Naive B cell (primary cell): ENCODE results near the gene INMT. TPM values are rescaled to one million over a fixed set of nuclear protein-coding genes. Genes with fewer than 3 reads are reported as not detected.
A peak's percentile ranks its signal among the peaks of the same experiment; 100 is the strongest.

ENCODE experiments used
- ATAC-seq, 2 donors: fragments of 150-1000 bp; cut with Tn5 transposase; 2 replicates each; pipeline ENCODE4 v1.10.0; 2021; ENCODE audit warnings: low read depth in 2 of 2, mild to moderate bottlenecking in 2 of 2, moderate library complexity in 2 of 2
- DNase-seq: peaks from one replicate; pipeline ENCODE4 v3.0.0; 2022
- H3K27ac Mint-ChIP-seq, 6 donors: one replicate each; pipeline ENCODE4 v1.8.0; 2020 to 2022; ENCODE audit warnings: mild to moderate bottlenecking in 6 of 6, mixed read lengths in 6 of 6, moderate library complexity in 5 of 6, inconsistent platforms in 2 of 6
- H3K27me3 Mint-ChIP-seq, 3 donors: one replicate each; pipeline ENCODE4 v1.8.0; 2021 to 2022; ENCODE audit warnings: mixed read lengths in 3 of 3, mild to moderate bottlenecking in 1 of 3
- H3K36me3 Mint-ChIP-seq, 2 donors: one replicate each; pipeline ENCODE4 v1.8.0; 2020 to 2022; ENCODE audit warnings: mixed read lengths in 2 of 2, inconsistent platforms in 1 of 2, mild to moderate bottlenecking in 1 of 2
- H3K4me1 Mint-ChIP-seq, 3 donors: one replicate each; pipeline ENCODE4 v1.8.0; 2020 to 2022; ENCODE audit warnings: mixed read lengths in 3 of 3, inconsistent platforms in 1 of 3, mild to moderate bottlenecking in 1 of 3, moderate library complexity in 1 of 3
- H3K4me3 Mint-ChIP-seq, 8 donors: one replicate each; pipeline ENCODE4 v1.8.0; 2020 to 2022; ENCODE audit warnings: mild to moderate bottlenecking in 8 of 8, mixed read lengths in 8 of 8, moderate library complexity in 8 of 8, inconsistent platforms in 2 of 8
- H3K9me3 Mint-ChIP-seq, 7 donors: one replicate each; pipeline ENCODE4 v1.8.0; 2020 to 2022; ENCODE audit warnings: mixed read lengths in 7 of 7, mild to moderate bottlenecking in 5 of 7, inconsistent platforms in 2 of 7, moderate library complexity in 1 of 7
- polyA plus RNA-seq, 6 donors: library from polyadenylated mRNA; unstranded; fragments of 300-500 nt; fragmentation: Illumina TruSeq; gene quantifications; one replicate each; pipeline ENCODE4 v1.2.3, GENCODE V29; 2021; ENCODE audit warnings: low read depth in 6 of 6

INMT gene
- under 1 TPM in 1 of 6 donors, not detected in 5; 0.11 TPM for polyA plus RNA-seq

DNA sequence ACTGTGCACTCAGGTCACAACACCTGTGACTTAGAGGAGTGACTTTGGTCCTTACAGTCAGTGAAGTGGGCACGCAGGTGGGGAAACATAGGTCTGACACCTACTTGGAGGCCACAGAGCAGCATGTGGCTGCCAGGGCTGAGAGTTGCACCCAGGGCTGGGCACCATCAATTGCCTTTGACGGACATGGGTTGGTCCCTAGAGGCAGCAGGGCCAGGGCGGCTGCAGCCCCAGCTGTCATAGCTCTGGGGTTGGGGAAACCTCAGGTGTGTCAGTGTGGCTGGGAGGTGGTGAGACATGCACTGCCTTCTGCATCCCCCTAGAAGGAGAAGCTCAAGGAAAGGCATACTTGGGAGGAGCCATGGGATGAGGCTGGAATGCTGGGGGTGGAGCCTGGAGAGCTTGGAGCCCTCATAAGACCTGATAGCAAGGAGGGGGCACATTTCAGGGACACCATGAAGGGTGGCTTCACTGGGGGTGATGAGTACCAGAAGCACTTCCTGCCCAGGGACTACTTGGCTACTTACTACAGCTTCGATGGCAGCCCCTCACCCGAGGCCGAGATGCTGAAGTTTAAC, at the start of gene INMT:
Gene INMT (plus strand): TSS at position 440 of the 578 bp plus-strand sequence. CDS start 16 bp downstream, at position 456.
- DNase-seq (no peak), ATAC-seq (no peak)
- H3K36me3 Mint-ChIP-seq = no peaks in the 10 kb centered on the region
- H3K9me3 Mint-ChIP-seq = peaks cover 4 to 13% (median 6%) of the 10 kb centered on the region in 7 donors
- H3K4me3 Mint-ChIP-seq = no peak within 1 kb of the TSS
- H3K4me1 Mint-ChIP-seq = no peaks in the 10 kb centered on the region
- H3K27me3 Mint-ChIP-seq = peaks cover 0 to 10% (median 0%) of the 10 kb centered on the region in 3 donors
- peak within 1 kb of the TSS in 1 of 6 donors; percentile 22 for H3K27ac Mint-ChIP-seq

DNA sequence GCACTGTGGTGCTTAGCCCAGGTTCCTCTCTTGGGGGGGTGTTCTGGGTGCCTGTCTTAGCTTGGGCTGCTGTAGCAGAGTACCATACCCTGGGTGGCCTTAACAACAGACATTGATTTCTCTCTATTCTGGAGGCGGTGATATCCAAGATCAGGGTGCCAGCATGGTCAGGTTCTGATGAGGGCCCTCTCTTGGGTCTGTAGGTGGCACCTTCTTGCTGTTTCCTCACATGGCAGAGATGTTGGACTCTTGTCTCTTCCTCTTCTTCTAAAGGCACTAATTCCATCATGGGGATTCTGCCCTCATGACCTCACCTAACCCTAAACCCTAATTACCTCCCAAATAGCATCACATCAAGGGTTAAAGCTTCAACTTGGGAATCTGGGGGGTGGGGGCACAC, 49.7 kb upstream of the INMT start:
- Mint-ChIP-seq H3K36me3 (no peaks in the 10 kb centered on the region), H3K27me3 (peaks cover 14 to 44% (median 27%) of the 10 kb centered on the region in 3 donors), H3K4me1 (peaks cover 0 to 6% (median 5%) of the 10 kb centered on the region in 3 donors), H3K4me3 (no peak overlapping the region), H3K9me3 (peaks cover 0 to 5% (median 0%) of the 10 kb centered on the region in 7 donors), H3K27ac (no peak overlapping the region)
- DNase-seq (no peak), ATAC-seq (no peak)

DNA sequence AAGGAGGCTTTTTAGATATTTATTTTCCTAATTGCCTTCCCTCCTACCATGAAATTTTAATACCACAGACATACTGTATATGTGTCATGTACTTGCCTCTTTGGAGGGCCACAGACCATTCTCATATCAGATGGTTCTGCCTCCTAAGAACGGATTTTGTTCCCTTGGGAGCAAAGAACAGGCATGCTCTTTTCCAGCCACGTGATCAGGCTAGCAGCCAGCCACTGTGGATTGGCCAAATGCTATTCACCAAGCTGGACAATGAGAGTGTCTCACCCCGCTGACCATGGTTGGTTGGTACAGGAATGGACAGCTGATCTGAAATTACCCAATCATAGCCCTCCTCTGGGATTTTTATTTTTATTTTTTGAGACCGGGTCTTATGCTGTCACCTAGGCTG, 48.2 kb upstream of the INMT start:
- Mint-ChIP-seq H3K36me3 (no peaks in the 10 kb centered on the region), H3K4me3 (no peak overlapping the region), H3K4me1 (no peaks in the 10 kb centered on the region), H3K9me3 (peaks cover 0 to 5% (median 0%) of the 10 kb centered on the region in 7 donors), H3K27me3 (peaks cover 14 to 45% (median 30%) of the 10 kb centered on the region in 3 donors), H3K27ac (no peak overlapping the region)
- DNase-seq (no peak), ATAC-seq (no peak)

DNA sequence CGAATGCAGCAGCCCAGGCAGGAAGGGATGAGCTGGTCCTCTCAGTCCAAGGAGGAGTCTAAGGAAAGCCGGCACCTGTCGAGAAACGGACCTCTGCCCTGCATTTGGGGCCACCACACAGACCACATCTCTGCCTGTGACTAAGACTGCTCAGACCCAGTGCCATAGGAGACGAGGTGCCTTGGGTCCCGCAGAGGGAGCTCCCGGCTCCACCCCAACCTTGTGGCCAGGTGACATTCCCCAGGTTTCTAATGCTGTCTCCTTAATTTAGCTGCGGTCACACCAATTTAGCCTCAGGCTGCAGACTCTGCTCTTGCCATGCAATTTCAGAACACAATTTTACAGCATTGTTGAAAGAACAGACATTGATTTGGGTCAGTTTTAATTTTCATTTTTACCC, 46.9 kb upstream of the INMT start:
- ATAC-seq (no peak), DNase-seq (no peak)
- H3K36me3 Mint-ChIP-seq = no peaks in the 10 kb centered on the region
- peaks cover 0 to 5% (median 0%) of the 10 kb centered on the region in 7 donors for H3K9me3 Mint-ChIP-seq
- no peak overlapping the region for H3K27ac Mint-ChIP-seq
- no peaks in the 10 kb centered on the region for H3K4me1 Mint-ChIP-seq
- H3K4me3 Mint-ChIP-seq = no peak overlapping the region
- peaks cover 14 to 37% (median 33%) of the 10 kb centered on the region in 3 donors for H3K27me3 Mint-ChIP-seq

DNA sequence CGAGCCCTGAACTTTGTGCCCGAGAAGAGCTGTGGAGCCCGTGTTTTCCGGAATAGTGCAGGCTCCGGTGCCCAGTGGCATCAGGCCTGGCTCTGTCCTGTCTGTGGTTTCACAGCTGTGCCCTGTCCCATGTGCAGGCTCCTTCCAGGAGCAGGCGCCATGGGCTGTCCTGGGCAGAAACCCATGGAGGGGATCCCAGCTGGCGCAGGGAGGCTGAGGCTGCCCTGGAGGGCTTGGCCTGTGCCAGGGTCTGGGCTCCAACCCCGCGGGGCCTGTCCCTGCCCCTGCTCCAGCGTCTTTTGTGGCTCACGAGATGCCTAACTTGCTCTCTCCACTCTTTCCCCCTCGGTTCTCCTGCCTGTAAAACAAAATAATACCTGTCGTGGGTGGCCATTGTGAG, 46.3 kb upstream of the INMT start:
- ATAC-seq (no peak), DNase-seq (no peak)
- Mint-ChIP-seq H3K27me3 (peaks cover 10 to 31% (median 28%) of the 10 kb centered on the region in 3 donors), H3K36me3 (no peaks in the 10 kb centered on the region), H3K9me3 (peaks cover 0 to 5% (median 0%) of the 10 kb centered on the region in 7 donors), H3K4me1 (no peaks in the 10 kb centered on the region), H3K4me3 (no peak overlapping the region), H3K27ac (no peak overlapping the region)

DNA sequence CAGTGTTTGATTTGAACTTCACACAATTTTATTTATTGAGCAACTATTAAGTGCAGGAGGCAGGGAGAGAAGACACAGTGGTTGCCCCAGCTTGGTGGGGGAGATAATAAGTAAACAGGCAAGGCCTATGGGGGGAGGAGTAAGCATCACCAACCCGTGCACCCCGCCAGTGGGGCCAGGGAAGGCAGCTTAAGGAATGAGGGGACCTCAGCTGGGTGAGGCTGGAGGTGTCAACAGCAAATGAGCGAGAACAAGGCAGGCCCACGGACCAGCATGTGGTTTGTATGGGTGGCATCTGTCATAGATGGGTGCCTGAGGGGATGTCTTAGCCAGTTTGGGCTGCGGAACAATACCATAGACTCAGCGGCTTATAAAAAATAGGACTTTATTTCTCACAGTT, 45.6 kb upstream of the INMT start:
- Mint-ChIP-seq H3K4me1 (no peaks in the 10 kb centered on the region), H3K27ac (no peak overlapping the region)

DNA sequence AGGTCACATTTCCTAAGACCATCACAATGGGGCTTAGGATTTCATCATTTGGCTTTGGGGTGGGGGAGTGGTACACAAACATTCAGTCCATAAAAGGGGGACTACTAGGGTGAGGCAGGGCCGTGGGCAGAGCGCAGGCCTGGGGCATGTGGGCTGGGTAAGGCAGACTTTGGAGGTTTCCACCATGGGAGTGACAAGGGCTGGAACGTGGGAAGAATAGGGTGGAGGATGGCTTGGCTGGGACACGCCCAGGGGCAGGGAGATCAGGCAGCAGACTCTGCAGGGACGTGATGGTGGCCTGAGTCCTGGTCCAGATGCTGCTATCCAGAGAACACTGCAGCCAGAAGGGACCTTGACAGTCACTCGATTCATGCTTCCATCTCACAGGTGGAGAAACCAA, 45.0 kb upstream of the INMT start:
- Mint-ChIP-seq H3K9me3 (peaks cover 0 to 5% (median 0%) of the 10 kb centered on the region in 7 donors), H3K27me3 (peaks cover 9 to 18% (median 17%) of the 10 kb centered on the region in 3 donors), H3K27ac (no peak overlapping the region), H3K36me3 (no peaks in the 10 kb centered on the region), H3K4me1 (no peaks in the 10 kb centered on the region), H3K4me3 (no peak overlapping the region)
- no peak for DNase-seq
- ATAC-seq = no peak

More for the DNA sequence above, 45.6 kb upstream of the INMT start:
- Mint-ChIP-seq H3K27me3 (peaks cover 9 to 24% (median 21%) of the 10 kb centered on the region in 3 donors), H3K36me3 (no peaks in the 10 kb centered on the region), H3K9me3 (peaks cover 0 to 5% (median 0%) of the 10 kb centered on the region in 7 donors), H3K4me3 (no peak overlapping the region)
- no peak for DNase-seq
- ATAC-seq = no peak

DNA sequence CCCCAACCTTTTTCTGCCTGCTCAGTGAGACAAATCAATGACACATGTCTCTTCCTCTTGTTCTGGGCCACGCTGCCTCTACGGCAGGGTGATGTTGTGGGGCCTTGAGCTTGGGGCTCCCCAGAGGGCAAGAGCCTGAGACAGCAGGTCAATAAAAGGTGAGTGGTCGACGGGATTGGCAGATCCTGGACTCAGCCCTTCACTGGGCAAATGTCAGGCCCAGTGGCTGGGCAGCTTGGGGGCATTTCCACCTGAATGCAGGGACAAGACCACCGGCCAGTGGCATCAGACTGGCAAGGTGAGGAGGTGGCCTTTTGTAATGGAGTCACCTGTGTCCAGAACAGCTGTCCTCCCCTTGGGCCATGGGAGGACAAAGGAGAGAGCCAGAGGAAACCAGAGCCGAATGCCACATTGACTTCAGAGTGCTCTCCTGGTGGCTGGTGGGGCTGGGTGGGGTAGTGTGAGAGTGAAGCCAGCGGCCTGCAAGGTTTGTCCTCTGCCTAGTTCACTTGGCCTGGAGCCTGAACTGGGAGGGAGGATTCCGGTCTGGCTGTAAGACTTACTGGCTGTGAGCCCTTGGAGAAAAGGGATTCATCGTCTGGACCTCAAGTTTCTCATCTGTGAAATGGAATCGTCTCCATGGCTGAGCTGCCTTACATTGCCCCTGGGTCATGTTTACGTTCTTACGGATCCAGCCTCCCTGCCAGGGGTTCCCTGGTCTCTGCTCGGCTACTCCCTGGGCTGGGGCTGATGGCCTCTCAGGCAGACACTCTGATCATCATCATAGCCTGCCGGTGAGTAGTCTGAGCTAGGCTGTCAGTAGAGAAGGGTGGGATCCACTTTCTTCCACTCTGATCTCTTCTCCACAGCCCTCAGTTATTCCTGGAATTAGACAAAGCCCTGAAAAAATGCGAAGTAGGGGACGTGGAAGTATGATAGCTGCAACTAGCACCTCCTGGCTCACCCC, 44.3 kb upstream of the INMT start:
- Mint-ChIP-seq H3K9me3 (peaks cover 0 to 5% (median 0%) of the 10 kb centered on the region in 7 donors), H3K27me3 (peaks cover 6 to 17% (median 16%) of the 10 kb centered on the region in 3 donors), H3K36me3 (no peaks in the 10 kb centered on the region), H3K4me1 (no peaks in the 10 kb centered on the region), H3K4me3 (peak overlapping the region in 1 of 8 donors; percentile 13), H3K27ac (no peak overlapping the region)
- DNase-seq = no peak
- ATAC-seq = no peak

DNA sequence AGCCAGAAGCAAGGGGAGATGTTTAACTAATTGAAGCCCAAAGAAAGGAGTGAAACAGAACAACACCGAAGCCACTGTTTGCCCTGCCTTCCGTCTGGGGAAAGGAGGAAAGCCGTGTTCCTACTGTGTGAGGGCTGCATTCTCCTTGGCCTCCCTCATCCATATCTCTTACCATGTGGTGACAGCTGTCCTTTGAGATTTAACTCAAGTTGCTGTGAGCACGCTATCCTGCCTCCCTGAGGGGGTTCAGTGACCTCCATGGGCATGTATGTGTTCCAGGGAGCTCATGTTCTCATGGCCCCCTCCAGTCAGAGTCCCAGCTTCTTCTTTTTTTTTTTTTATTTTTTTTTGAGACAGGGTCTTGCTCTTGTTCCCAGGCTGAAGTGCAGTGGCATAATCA, 43.5 kb upstream of the INMT start:
- ATAC-seq (no peak), DNase-seq (no peak)
- Mint-ChIP-seq H3K27ac (no peak overlapping the region), H3K36me3 (no peaks in the 10 kb centered on the region), H3K9me3 (peaks cover 0 to 5% (median 0%) of the 10 kb centered on the region in 7 donors), H3K27me3 (peaks cover 0 to 17% (median 16%) of the 10 kb centered on the region in 3 donors), H3K4me1 (no peaks in the 10 kb centered on the region), H3K4me3 (no peak overlapping the region)

DNA sequence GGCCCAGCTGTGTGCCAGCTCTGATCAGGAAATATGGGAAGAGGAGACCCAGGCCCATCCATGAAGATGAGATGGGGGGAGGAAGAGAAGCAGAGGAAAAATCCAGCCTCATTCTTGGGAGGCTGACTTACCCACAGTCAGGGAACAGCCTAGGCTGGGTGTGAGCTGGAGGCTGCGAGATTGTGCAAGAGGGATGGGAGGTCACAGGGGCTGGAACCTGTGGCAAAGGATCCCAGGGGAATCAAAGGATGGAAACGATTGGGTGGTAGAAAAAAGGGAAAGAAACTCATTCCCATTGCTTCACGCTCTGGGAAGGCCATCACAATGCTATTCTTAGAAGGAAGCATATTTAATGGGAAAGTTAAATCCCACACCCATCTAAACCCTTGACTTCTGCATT, 43.0 kb upstream of the INMT start:
- H3K36me3 Mint-ChIP-seq = no peaks in the 10 kb centered on the region
- H3K27me3 Mint-ChIP-seq = peaks cover 0 to 17% (median 17%) of the 10 kb centered on the region in 3 donors
- H3K27ac Mint-ChIP-seq = no peak overlapping the region
- DNase-seq = no peak
- peaks cover 0 to 5% (median 0%) of the 10 kb centered on the region in 7 donors for H3K9me3 Mint-ChIP-seq
- no peak overlapping the region for H3K4me3 Mint-ChIP-seq
- H3K4me1 Mint-ChIP-seq = no peaks in the 10 kb centered on the region
- ATAC-seq = no peak

DNA sequence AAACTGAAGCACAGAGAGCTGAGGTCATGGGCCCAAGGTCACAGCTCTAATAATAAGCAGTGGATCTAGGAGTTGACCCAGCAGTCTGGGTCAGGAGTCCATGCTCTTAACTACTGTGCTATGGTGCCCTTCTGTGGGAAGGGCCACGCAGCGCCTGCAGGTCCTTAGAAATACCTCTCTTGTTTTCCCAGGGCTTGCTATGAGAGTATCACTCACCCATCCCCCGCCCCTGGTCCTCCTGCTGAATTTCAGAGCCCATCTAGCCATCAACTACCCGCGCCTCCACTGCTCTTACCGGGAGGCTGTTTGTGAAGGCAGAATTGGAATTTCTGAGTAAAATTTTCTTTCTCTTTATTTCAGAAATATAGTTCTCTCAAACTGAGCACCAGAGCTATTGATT, 42.4 kb upstream of the INMT start:
- Mint-ChIP-seq H3K27ac (peak overlapping the region in 1 of 6 donors; percentile 72), H3K36me3 (no peaks in the 10 kb centered on the region), H3K4me3 (no peak overlapping the region), H3K27me3 (peaks cover 3 to 23% (median 22%) of the 10 kb centered on the region in 3 donors), H3K9me3 (peaks cover 0 to 5% (median 0%) of the 10 kb centered on the region in 7 donors), H3K4me1 (no peaks in the 10 kb centered on the region)
- DNase-seq (no peak), ATAC-seq (no peak)

DNA sequence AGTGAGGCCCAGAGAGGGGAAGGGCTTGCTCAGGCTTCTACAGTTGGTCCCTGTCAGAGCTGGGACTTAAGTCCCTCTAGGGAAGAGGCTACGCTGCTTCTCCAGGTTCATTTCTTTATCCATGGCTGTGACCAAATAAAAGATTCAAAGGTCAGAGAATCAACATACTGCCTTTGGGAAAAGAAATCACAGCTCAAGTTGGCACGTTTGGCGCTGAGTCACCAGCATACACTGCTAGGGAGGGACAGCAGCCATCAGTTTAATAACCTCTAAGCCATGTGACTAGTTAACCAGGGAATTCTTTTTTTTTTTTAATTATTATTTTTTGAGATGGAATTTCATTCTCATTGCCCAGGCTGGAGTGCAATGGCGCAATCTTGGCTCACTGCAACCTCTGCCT, 41.3 kb upstream of the INMT start:
- H3K4me1 Mint-ChIP-seq = no peaks in the 10 kb centered on the region
- ATAC-seq (no peak), DNase-seq (no peak)
- H3K4me3 Mint-ChIP-seq = no peak overlapping the region
- peaks cover 9 to 33% (median 28%) of the 10 kb centered on the region in 3 donors for H3K27me3 Mint-ChIP-seq
- peaks cover 0 to 5% (median 0%) of the 10 kb centered on the region in 7 donors for H3K9me3 Mint-ChIP-seq
- no peaks in the 10 kb centered on the region for H3K36me3 Mint-ChIP-seq
- H3K27ac Mint-ChIP-seq = no peak overlapping the region

DNA sequence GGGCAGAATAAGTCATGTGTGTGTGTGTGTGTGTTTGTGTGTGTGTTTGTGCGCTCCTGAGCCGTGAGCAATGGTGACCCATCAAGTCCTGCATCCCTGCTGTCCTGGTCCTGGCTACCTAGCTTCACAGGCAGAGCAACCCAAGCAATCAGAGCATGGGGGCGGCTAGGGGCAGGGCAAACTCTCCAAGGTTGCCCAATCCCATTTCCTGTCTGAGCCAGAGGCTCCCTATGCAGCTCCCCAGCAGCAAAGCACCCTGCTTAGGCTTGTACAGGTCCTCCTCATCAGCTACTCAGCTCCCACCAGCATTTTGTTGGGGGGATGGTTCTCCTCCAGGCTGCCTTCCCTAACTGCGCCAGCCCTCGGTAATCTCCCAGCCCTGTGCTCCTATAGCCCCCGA, 38.5 kb upstream of the INMT start:
- Mint-ChIP-seq H3K36me3 (peaks cover 5% of the 10 kb centered on the region in 2 donors), H3K27me3 (peaks cover 13 to 21% (median 13%) of the 10 kb centered on the region in 3 donors), H3K4me1 (no peaks in the 10 kb centered on the region), H3K27ac (no peak overlapping the region), H3K4me3 (no peak overlapping the region), H3K9me3 (peaks cover 6 to 15% (median 10%) of the 10 kb centered on the region in 7 donors)
- ATAC-seq (no peak), DNase-seq (no peak)
